ENCODE measurements around the gene FAM171A2. TPM values are rescaled to one million over a fixed set of nuclear protein-coding genes. Genes with fewer than 3 reads are reported as not detected.

Gene FAM171A2
- total and polyA plus RNA-seq, 10 of the 15 experiments (the other 5 are each of a cell fraction or from before 2014, with no cell fraction given): 0.08 to 1.7 (median 0.27) TPM; not detected in 2

GRCh38 chr17:44312396-44313104, 51.1 kb downstream of the FAM171A2 start:
- no peak for FAIRE-seq

DNA sequence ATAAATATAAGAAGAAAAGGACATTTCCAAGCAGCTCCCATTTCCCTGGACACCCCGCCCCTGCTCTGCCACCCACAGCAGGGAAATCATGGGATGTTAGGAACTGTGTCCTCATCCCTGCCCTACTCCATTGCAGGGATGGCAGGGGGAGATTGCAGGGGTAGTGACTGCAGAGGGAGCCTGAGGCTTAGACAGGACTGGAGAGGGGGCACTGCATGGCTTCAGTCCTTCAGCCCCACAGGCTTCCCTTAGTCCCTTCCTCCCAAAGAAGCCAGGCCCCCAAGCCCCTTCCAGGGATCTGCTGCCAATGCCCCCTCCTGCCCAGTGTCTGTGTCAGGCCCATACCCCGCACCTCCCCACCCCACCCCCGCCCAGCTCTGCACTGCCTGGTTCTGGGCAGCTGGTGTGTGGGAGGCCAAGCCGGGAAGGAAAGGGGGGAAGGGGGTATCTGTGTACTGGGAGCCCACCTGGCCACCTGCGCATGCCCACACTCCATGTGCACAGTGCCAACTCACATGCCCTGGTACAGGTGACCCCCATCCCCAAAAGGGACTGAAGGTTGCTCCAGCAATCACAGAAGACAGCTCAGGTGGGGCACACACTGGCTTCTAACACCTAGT, 52.0 kb downstream of the FAM171A2 start:
- Histone ChIP-seq H3K4me2 (ENCODE audit: control insufficient read depth, insufficient read depth) (no peak overlapping the region), H3K36me3 (ENCODE audit: control insufficient read depth in 2 of 2, insufficient read depth in 2 of 2, low read length in 1 of 2) (no peaks in the 10 kb centered on the region), H4K20me1 (ENCODE audit: control insufficient read depth, insufficient read depth) (0 out of 2 replicates have a peak, but pooled peaks cover 2% of the 10 kb centered on the region), H3K4me1 (ENCODE audit: control insufficient read depth, insufficient read depth, low read length) (peaks cover 12% of the 10 kb centered on the region), H3K4me3 (no peak overlapping the region), H3K79me2 (ENCODE audit: control insufficient read depth, insufficient read depth, low read length) (no peaks in the 10 kb centered on the region), H3K27ac (ENCODE audit: control insufficient read depth, insufficient read depth) (no peak overlapping the region), H3K9ac (ENCODE audit: control insufficient read depth, insufficient read depth, low read length) (no peak overlapping the region), H3K9me3 (replicated peaks; ENCODE audit: control insufficient read depth, insufficient read depth, low read length) (no peaks in the 10 kb centered on the region), H2AFZ (ENCODE audit: control insufficient read depth, low read depth, low read length) (no peak overlapping the region), H3K27me3 (replicated peaks in 1 of 2; ENCODE audit: control insufficient read depth in 2 of 2, insufficient read depth in 2 of 2, low read length in 1 of 2) (peaks cover 11 to 21% of the 10 kb centered on the region in 2 experiments)
- FAIRE-seq: no peak
- ChIA-PET RAD21 (ENCODE audit: unreplicated experiment) (no interaction called here), SMC1A (ENCODE audit: uncharacterized antibody, unreplicated experiment) (interaction anchor here (0.6 kb wide), 1 partner anchor 27 kb away, joined by 3 read pairs; no protein-coding TSS in a partner anchor), CTCF (no interaction called here), POLR2A (no interaction called here)
- no peak for DNase-seq (ENCODE audit: low read depth, low spot score)
- in situ Hi-C loops (cut with MboI) (no loop called here), intact Hi-C loops (cut with micrococcal nuclease; ENCODE audit: unreplicated experiment) (no loop called here)
- WGBS (ENCODE audit: insufficient coverage, insufficient replicate concordance, low lambda C conversion rate, missing lambda C conversion rate): 25% methylated on average over 4 of the region's 5 CpGs
- BruUV-seq (replicated peaks): no TSS peak
- no peak for ATAC-seq
- TF ChIP-seq CREM (IDR thresholded peaks at IDR 0.05; ENCODE audit: low read depth) (no peak), ASH2L (IDR thresholded peaks at IDR 0.05; ENCODE audit: borderline replicate concordance, low read depth) (no peak), GATAD2B (conservative IDR thresholded peaks at IDR 0.05; ENCODE audit: low read depth) (no peak), ZNF384 (IDR thresholded peaks at IDR 0.05; ENCODE audit: borderline replicate concordance, low read depth, low read length) (no peak), BHLHE40 (IDR thresholded peaks at IDR 0.05; ENCODE audit: borderline replicate concordance in 1 of 2, low read depth in 2 of 2, low read length in 1 of 2) (no peak), SUPT20H (IDR thresholded peaks at IDR 0.05; ENCODE audit: borderline replicate concordance, control insufficient read depth, low read depth, low read length) (no peak), SIX5 (IDR thresholded peaks at IDR 0.05; ENCODE audit: low read depth, low read length, severe bottlenecking) (no peak), PAX5 (IDR thresholded peaks at IDR 0.05; ENCODE audit: borderline replicate concordance, low read depth, low read length) (no peak), RCOR1 (conservative IDR thresholded peaks at IDR 0.05; ENCODE audit: low read depth, low read length) (no peak), FOXK2 (IDR thresholded peaks at IDR 0.05) (no peak)
- TF ChIP-seq, protein P1, sequence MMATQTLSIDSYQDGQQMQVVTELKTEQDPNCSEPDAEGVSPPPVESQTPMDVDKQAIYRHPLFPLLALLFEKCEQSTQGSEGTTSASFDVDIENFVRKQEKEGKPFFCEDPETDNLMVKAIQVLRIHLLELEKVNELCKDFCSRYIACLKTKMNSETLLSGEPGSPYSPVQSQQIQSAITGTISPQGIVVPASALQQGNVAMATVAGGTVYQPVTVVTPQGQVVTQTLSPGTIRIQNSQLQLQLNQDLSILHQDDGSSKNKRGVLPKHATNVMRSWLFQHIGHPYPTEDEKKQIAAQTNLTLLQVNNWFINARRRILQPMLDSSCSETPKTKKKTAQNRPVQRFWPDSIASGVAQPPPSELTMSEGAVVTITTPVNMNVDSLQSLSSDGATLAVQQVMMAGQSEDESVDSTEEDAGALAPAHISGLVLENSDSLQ (IDR thresholded peaks at IDR 0.05): no peak

More at GRCh38 chr17:44312396-44313104, 51.1 kb downstream of the FAM171A2 start:
- no peak overlapping the region for H3K4me2 ChIP-seq (ENCODE audit: control insufficient read depth, insufficient read depth)
- POLR2A ChIA-PET: no interaction called here
- BruUV-seq (replicated peaks): no TSS peak
- in situ Hi-C loops (cut with MboI) (no loop called here), intact Hi-C loops (cut with micrococcal nuclease; ENCODE audit: unreplicated experiment) (no loop called here)
- WGBS (ENCODE audit: insufficient coverage, insufficient replicate concordance, low lambda C conversion rate, missing lambda C conversion rate): 58% methylated on average over 14 of the region's 17 CpGs
- SMC1A ChIA-PET (ENCODE audit: uncharacterized antibody, unreplicated experiment): interaction anchor here (0.6 kb wide), 1 partner anchor 28 kb away, joined by 3 read pairs; no protein-coding TSS in a partner anchor
- H3K4me3 ChIP-seq: no peak overlapping the region
- 0 out of 2 replicates have a peak, but pooled peaks cover 2% of the 10 kb centered on the region for H4K20me1 ChIP-seq (ENCODE audit: control insufficient read depth, insufficient read depth)
- H2AFZ ChIP-seq (ENCODE audit: control insufficient read depth, low read depth, low read length): no peak overlapping the region
- peaks cover 14% of the 10 kb centered on the region for H3K4me1 ChIP-seq (ENCODE audit: control insufficient read depth, insufficient read depth, low read length)
- TF ChIP-seq POLR2AphosphoS2 (IDR thresholded peaks at IDR 0.05; ENCODE audit: low read depth, low read length): no peak
- DNase-seq (ENCODE audit: low read depth, low spot score) (no peak), ATAC-seq (no peak)
- H3K9ac ChIP-seq (ENCODE audit: control insufficient read depth, insufficient read depth, low read length): no peak overlapping the region
- no peaks in the 10 kb centered on the region for H3K79me2 ChIP-seq (ENCODE audit: control insufficient read depth, insufficient read depth, low read length)
- peaks cover 7 to 18% of the 10 kb centered on the region in 2 experiments; a peak in 3 of 4 replicates for H3K27me3 ChIP-seq (replicated peaks in 1 of 2; ENCODE audit: control insufficient read depth in 2 of 2, insufficient read depth in 2 of 2, low read length in 1 of 2)
- H3K36me3 ChIP-seq (ENCODE audit: control insufficient read depth in 2 of 2, insufficient read depth in 2 of 2, low read length in 1 of 2): no peaks in the 10 kb centered on the region
- no peaks in the 10 kb centered on the region for H3K9me3 ChIP-seq (replicated peaks; ENCODE audit: control insufficient read depth, insufficient read depth, low read length)
- CTCF ChIA-PET: no interaction called here
- no peak overlapping the region for H3K27ac ChIP-seq (ENCODE audit: control insufficient read depth, insufficient read depth)
- RAD21 ChIA-PET (ENCODE audit: unreplicated experiment): no interaction called here
